ENCODE data around the gene LAMC3.

DNA sequence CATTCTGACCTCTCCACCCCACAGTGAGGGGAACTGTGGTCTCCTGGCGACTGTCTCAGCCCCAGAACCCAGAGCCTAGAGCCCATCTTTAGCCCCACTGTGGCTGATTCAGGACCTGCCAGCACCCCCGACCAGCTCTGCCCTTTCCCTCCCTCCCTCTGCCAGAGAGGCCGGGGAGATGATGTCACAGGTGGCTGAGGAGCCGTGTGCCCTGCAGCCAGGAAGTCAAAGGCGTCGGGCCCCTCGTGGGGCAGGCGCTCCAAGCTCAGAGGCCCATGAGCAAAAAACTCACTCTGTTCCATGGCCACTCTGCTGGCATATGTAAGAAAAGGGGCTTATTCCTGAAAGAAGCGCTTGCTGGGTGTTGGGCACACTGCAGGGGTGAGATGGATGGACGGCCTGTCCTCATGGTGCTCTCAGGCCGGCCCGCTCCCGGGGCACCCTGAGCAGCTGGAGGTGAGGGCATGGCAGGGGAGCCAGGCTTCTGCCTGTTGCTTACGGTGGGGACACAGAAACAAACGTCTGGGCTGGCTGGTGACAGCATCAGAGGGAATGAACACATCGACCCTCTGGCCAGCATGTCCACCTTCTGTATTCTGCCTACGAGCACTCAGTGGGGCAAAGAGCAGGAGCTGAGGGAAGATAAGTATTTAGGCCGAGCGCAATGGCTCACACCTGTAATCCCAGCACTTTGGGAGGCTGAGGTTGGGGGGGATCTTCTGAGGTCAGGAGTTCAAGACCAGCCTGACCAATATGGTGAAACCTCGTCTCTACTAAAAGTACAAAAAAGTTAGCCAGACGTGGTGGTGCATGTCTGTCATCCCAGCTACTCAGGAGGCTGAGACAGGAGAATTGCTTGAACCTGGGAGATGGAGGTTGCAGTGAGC is 41.1 kb downstream of the LAMC3 start:
- TF ChIP-seq POLR2AphosphoS5 (IDR thresholded peaks at IDR 0.05; ENCODE audit: low read depth, low read length) (no peak), TAF1 (IDR thresholded peaks at IDR 0.05; ENCODE audit: low read depth, low read length) (no peak), POLR2A (IDR thresholded peaks at IDR 0.05; ENCODE audit: low read depth, low read length) (no peak), PAX5 (IDR thresholded peaks at IDR 0.05; ENCODE audit: insufficient read depth, low read length, severe bottlenecking) (no peak), POU2F2 (IDR thresholded peaks at IDR 0.05; ENCODE audit: low read depth, low read length) (no peak), SPI1 (IDR thresholded peaks at IDR 0.05; ENCODE audit: low read depth, low read length) (no peak)
